ENCODE measurements around the gene SRPK3.
A peak's percentile ranks its signal among the peaks of the same experiment; 100 is the strongest.
"Not testable (repeated sequence)": the region's sequence is repeated elsewhere in the genome, so short reads cannot be mapped to it uniquely, and the experiment has no call there.

Gene SRPK3

DNA sequence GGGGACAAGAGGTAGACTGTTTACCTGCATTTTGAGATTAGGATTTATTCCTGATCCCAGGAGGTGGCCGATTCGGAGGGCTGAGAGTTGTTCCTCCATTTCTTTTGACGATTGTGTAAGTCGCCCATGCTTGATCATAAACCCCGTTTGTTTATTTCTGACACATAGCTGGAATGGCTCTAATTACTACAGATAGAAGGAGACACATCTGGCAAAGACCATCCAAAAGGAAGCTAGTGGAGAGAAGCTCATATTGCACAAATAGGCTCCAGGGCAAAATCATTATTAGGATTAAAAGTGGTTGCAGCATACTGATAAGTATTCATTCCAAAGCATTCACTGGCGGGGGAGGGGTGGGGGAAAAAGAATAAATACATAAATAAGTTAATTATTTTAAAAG is 33.9 kb upstream of the SRPK3 start:
- DNase-seq, result not testable (repeated sequence)

DNA sequence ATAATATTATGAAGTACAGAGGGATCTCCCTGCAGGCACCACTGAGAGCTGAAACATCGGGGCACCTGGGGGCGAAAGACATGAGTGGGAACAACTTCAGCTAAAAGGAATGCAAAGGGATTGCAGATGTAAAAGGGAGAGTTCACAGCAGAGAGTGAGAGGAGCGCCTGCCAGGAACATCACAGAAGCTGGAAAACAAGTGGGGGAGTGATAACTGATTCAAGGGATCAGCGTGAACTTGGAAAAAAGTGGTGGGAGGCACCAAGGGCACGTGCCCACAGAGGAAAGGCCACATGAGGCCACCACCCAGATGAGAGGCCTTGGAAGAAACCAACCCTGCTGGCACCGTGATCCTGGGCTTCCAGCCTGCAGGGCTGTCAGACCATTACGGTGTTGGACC is 31.8 kb upstream of the SRPK3 start:
- not testable (repeated sequence) for DNase-seq

DNA sequence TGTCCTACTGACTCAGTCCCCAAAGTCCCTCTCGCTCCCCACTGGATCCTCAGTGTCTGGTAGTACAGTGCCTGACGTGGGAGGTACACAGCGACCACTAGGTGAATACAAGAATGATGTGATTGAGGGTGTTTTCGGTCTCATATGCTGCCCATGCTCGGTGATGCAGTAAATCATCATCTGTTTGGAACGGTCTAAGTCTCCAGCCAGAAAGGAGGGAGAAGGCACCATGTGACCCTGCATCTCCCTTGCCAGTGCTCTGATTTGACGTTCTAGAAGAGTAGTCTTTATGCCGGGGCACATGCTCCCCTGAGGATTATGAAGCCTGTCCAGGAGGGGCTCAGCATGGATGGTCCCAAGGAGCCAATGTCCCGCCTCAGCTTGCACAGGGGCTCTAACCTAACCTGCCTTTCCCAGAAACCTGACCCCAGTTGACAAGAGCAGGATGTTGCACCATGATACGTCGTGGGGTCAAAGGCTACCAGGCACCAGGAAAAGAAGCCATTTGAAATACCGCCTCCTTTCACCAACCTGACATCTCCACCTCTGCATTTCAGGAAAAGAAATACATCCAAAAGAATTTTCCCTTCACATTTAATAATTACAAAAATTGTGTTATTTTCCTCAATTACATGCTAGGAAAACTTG is 30.6 kb upstream of the SRPK3 start:
- DNase-seq, result no peak

DNA sequence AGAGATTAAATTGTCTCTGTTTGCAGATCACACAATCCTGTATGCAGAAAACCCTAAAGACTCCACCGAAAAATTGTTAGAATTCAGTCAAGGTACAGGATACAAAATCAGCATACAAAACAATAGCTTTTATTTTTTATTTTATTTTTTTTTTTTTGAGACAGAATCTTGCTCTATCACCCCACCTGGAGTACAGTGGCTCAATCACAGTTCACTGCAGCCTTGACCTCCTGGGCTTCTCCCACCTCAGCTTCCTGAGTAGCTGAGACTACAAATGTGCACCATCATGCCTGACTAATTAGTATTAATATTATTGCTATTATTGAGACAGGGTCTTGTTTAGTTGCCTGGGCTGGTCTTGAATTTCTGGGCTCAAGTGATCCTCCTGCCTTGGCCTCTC is 25.7 kb upstream of the SRPK3 start:
- no peak for DNase-seq

DNA sequence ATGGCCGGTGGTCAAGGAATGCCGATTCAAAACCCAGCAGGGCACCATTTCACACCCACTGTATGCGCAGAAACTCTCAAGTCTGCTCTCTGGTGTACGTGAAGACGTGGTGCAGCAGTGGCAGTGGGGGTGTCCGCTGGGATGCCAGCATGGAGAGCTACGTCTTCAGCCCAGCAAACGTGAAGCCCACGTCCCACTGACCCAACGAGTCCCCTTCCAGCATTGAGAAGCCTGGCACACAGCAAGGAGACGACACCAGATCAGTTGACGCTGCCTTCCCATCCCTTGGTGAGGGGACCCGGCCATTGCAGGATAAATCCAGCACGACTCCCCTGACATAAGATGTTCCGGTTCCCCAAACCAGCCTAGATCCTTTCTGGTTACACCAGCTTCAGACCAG is 19.0 kb upstream of the SRPK3 start:
- DNase-seq, result no peak

DNA sequence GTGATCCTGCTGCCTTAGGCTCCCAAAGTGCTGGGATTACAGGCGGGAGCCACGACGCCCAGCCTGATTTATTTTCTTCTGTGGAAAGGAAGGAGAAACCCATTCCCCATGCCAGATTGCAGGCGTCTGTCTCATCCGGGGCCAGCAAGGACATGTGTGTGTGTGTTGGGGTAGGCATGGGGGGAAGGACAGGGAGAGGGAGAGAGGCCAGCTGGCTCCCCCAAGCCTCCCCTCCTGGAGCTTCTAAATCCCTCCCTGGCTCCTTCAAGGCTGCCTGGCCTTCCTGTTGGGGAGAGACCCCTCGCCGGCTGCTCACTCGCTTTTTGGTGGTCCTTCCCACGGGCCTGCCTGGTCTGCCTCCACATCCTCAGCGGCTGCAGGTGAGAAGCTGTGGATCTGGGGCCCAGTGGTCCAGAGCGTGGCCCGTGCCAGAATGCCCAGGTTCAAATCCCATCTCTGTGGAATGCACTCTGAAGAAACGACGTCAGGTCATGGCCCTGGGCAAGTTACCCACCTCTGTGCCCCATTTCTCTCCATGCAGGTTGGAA is 18.1 kb upstream of the SRPK3 start:
- DNase-seq, result peak in 1 of 2 experiments; percentile 13

DNA sequence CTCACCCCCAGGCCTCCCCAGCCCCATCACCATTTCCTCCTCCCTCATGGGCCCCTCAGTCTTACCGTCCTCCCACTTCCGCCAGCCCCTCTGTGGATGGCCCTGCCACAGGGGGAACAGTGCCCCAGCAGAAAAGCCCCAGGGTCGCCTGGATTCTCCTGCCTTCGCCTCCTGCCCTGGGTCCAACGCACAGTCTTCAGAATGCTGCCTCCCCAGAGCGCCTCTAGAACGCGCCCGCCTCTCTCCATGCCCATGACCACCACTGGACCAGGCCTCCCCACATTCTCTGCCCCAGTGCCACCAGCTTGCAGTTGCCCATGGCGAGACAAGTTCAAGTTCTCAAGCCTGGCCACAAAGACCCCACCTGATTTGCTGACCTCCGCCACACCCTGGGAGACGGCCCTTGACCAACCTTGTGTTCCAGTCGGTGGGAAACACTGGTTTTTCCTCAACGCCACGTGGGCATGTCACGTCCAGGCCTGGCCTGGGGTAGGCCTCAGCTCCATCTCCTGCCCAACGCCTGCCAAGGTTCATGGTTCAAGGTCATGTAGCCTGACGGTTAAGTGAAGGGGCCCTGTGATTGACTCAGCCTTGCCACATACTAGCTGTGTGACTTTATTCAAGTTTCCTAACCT is 17.4 kb upstream of the SRPK3 start:
- DNase-seq, result peak in 1 of 2 experiments; percentile 14

DNA sequence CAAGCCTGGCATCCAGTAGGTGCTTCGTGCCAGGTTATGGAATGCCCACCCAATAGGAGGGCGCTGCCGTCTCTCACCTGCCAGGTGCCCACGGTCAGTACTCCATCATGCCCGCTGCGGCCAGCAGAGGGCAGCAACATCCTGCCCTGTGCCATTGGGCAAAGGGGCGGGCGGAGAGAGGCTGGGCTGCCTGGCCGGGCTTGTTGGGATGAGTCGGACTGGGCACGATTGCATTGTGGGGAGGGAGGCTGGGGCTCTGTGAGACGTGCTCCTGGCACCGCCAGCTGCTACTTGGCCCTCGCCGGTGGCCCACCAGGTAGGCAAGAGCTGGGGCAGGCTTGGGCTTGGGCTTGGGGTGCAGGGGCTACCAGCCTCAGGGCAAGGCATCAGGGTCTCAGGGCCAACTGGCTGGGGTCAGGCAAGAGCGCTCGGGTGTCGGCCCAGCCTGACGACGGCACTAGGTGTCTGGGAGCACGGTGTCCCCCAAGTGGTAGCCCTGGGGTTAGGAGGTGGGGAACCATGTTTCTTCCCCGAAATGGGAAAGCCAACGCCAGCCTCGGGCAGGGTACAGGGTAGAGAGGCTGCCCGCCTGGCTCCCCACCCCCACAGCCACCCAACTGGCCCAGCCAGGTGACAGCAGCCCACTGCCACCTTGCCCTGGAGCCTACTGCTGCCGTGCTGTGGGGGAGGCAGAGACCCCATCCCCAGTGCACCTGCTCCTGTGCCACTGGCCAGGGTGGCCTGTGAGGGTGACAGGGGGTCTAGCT is 16.7 kb upstream of the SRPK3 start, which contains the start of gene PLXNB3:
PLXNB3 (plus strand) TSS at position 261 of the 767 bp plus-strand sequence. CDS start 1,287 bp downstream, outside the sequence.
- DNase-seq, result peak; percentile 88 to 90

DNA sequence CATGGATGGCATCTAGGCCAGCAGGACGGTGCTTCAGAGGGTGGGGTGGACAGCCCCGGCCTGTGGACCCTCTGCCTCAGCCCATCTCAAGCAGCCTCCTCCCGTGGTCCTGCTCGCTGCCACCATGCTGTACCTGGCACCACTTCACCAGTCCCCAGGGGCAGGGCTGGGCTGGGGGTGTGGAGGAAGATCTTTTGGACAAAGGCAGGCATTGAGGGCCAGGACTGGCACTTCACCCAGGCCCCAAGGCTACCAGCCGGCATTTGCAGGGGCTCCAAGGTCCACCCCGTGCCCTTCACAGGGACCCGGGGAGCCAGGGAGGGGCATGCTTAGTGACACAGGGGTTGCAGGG is 16.1 kb upstream of the SRPK3 start:
- peak; percentile 14 to 19 for DNase-seq

DNA sequence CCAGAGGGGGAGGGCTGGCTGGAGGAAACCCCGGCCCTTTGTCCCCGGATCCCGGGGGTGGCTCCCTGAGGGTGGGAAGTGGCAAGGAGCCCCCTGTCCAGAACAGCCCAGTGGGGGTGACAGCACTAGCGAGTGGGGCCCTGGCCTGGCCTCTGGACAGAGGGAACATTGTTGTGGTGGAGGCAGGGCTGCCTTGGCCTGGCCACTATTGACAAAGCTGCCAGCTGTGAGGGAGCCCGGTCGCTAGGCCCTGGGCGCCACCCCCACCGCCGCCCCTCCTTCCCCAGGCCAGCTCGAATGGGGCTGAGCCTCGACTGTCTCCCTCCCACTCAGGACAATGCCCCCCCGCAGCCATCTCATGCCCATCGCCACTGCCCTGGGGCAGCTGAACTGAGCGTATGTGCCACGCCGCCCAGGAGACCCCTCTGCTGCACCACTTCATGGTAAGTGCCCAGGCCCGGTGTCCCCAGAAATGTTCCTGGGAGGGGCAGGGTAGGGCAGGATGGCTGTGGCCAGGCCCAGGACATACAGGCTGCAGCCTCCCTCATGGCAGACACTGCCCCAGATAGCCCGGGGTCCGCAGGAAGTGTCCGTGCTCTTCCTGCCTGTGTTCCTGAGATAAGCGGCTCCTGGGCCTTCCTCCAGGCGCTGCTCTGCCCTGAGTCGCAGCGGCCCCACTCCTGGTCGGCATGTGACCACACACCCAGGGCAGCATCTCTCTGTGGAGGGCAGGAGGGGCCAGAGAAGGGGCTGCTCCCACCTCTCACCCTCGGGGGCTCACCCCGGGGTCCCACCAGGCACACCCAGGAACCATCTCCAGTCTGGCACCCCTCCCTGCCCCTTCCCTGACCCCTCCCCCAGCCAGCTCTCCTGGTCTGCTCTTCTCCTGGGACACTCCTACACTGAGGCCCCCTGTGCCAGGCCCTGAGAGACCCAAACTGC is 15.4 kb upstream of the SRPK3 start:
- DNase-seq, result peak in 1 of 2 experiments; percentile 15

DNA sequence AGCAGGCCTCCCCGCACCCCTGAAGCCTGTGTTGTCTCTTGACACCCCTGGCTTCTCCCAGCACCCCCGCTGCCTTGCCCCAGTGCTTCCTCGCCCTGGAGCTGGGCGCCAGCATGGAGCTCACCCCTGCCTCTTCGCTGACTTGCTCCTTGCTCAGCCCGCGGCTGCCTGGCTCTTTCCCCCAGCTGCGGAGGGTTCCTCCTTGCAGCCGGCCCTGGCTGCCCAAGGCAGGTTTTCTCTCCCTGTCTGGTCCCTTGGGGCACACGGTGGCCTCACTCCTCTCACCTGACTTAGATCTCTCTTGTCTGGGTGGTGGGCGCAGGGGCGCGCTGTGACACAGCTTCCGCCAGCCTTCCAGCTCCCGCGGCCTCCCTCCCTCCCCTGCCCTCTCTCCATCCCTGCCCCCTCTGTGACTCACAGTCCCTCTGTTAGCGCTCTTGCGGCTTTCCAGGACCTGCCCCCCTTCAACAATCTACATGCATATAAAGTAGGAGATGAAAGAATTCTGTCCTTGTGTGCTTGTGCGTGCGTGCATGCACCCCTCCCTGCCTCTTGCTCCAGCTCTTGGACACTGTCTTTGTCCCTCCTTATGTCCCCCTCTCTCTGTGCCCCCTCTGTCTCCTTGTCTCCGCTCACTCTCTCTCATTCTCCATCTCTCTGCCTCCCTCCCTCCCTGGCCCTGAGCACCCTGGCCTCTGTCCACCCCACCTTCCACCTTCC is 14.6 kb upstream of the SRPK3 start:
- peak; percentile 29 to 52 for DNase-seq

DNA sequence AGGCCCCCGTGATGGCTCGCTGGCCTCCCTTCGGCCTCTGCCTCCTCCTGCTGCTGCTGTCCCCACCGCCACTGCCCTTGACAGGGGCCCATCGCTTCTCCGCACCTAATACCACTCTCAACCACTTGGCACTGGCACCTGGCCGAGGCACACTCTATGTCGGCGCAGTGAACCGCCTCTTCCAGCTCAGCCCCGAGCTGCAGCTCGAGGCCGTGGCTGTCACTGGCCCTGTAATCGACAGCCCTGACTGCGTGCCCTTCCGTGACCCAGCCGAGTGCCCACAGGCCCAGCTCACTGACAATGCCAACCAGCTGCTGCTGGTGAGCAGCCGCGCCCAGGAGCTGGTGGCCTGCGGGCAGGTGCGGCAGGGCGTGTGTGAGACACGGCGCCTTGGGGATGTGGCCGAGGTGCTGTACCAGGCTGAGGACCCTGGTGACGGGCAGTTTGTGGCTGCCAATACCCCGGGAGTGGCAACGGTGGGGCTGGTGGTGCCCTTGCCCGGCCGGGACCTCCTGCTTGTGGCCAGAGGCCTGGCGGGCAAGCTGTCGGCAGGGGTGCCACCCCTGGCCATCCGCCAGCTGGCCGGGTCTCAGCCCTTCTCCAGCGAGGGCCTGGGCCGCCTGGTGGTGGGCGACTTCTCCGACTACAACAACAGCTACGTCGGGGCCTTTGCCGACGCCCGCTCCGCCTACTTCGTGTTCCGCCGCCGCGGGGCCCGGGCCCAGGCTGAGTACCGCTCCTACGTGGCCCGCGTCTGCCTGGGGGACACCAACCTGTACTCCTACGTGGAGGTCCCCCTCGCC is 13.8 kb upstream of the SRPK3 start:
- no peak for DNase-seq

DNA sequence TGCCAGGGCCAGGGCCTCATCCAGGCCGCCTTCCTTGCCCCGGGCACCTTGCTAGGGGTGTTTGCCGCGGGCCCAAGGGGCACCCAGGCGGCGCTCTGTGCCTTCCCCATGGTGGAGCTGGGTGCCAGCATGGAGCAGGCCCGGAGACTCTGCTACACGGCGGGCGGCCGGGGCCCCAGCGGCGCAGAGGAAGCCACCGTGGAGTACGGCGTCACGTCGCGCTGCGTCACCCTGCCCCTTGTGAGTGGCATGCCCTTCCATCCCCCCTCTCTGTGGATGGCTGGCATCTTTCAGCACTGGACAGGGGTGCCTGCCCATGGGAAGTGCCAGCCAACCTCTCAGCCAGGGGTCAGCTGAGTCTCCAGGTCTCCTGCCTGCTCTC is 13.2 kb upstream of the SRPK3 start:
- DNase-seq, result no peak

DNA sequence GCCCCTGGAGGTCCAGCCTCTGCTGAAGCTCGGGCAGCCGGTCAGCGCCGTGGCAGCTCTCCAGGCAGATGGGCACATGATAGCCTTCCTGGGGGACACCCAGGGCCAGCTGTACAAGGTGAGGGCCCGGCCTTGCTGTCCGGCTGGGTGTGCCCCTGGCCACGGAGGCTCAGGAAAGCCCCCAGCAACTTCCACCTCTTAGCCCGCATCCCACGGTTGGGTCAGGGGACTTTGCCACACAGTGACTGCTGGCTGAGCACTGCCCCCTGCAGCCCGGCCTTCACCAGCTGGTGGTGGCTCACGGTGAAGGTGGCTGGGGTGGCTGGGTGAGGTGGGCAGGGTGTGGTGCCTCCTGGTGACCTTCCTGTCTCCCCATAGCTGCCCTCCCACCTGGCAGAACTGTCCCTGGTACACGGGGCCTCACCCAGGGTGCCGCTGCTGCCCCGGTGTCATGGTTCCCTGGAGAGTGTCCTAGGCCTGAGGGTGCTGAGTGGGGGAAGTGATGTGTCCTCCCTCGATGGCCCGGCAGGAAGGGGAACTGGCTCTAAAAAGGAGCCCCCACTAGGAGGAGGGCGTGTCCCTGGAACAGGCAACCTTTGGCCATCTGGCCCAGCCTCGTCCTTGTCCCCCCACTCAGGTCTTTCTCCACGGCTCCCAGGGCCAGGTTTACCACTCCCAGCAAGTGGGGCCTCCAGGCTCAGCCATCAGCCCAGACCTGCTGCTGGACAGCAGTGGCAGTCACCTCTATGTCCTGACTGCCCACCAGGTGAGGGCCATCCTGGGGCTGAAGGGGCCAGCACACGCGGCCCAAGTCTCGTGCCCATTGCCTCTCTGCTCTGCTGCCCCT is 12.3 kb upstream of the SRPK3 start:
- peak in 1 of 2 experiments; percentile 20 for DNase-seq

DNA sequence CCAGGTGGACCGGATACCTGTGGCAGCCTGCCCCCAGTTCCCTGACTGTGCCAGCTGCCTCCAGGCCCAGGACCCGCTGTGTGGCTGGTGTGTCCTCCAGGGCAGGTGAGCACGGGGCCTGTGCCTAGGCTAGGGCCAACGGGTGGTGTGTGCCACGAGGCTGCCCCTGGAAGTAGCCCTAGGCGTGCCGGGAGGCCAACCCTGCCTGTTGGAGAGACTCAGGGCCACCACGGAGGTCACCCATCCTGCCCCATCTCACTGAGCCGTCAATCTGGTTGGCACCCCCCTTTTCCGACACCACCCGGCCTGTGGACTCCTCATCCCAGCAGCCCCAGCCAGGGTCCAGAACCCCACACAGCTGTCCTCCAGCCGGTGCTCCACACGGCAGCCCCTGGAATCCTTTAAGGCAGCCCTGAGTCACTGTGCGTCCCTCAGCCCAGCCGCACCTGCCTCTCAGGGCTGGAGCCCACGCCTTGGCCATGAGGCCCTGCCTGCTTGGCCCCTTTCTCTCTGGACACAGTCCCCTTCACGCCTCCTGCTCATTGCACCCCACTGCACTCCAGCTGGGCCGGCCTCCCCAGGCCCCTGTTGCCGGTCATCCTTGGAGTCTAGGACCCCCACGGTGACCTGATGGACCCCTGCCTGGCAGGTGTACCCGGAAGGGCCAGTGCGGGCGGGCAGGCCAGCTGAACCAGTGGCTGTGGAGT is 11.5 kb upstream of the SRPK3 start:
- DNase-seq, result no peak

DNA sequence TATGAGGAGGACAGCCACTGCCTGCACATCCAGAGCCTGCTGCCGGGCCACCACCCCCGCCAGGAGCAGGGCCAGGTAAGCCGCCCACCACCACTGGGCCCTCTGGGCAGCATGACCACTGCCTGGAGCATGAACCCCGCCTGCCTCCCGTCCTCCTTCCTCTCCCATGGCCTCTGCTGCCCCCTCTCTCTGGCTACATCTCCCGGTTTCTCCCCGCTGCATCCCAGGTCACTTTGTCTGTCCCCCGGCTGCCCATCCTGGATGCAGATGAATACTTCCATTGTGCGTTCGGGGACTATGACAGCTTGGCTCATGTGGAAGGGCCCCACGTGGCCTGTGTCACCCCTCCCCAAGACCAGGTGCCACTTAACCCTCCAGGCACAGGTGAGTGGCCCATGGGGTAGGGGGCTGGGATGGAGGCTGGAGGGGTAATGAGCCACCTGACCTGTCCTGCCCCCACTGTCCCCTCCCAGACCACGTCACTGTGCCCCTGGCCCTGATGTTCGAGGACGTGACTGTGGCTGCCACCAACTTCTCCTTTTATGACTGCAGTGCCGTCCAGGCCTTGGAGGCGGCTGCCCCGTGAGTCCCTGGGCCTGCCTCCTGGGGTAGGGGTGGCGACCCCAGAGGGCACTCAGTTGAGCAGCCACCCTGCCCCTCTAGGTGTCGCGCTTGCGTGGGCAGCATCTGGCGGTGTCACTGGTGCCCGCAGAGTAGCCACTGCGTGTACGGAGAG is 10.8 kb upstream of the SRPK3 start:
- DNase-seq, result no peak

DNA sequence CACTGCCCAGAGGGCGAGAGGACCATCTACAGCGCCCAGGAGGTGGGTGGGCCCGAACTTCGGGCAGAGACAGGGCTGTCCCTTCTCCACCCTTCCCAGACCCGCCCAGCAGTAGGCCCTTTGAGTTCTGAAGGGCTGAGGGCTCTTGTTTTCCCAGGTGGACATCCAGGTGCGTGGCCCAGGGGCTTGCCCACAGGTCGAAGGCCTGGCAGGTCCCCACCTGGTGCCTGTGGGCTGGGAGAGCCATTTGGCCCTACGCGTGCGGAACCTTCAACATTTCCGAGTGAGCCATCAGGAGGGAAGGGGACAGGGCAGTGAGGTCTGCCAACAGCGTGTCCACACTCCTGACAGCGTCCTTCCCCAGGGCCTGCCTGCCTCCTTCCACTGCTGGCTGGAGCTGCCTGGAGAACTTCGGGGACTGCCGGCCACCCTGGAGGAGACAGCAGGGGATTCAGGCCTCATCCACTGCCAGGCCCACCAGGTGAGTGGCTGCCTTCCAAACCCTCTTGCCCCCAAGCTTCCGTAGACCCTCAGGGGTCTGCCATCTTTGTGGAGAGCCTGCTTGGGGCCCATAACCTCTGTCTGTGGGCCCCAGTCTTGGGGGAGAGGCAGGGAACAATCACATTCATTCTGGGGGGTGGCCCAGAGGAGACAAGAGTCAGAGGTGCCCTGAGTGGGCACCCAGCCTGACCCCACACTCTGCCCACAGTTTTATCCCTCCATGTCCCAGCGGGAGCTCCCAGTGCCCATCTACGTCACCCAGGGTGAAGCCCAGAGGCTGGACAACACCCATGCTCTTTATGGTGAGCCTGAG is 10.0 kb upstream of the SRPK3 start:
- no peak for DNase-seq
